Measurements from ENCODE around the gene SCN1A.

DNA sequence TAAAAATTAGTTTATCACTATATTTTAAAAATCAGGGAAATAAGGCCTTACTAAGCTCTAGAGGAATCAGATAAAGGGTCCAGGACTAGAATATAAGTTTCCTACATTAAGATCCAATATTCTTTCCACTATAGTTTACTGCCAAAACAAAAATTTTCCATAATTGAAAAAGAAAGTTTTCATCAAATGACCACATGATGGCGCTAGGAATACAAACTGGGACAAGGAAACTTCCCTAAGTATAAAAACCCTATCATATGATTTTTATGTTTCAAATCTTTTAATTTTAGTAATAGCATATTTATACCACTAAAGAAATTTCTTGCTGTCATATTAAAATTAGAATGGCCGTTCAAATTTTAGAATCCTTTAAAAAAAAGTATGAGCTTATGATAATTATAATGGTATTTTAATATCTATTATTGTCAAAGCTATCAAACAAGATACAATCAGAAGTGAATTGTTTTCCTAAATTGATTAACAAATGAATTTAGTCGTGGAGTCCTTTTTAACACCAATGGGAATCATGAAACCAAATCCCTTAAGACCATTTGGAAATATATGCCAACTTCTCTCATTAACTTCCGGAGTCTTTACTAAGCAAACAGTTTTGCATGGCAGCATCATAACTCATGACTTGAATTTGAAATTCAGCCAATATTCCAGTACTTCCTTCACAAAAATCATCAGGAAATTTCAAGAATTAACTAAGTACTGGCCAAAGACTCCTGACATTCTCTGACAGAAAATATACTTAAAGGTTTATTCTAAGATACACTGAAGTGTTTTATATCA is 70.3 kb downstream of the SCN1A start:
- TF ChIP-seq YY1 (IDR thresholded peaks at IDR 0.05; ENCODE audit: insufficient read depth, insufficient read length) (no peak), SUZ12 (IDR thresholded peaks at IDR 0.05; ENCODE audit: extremely low read depth, insufficient read depth, insufficient read length) (no peak), ZNF274 (IDR thresholded peaks at IDR 0.05; ENCODE audit: low read depth, low read length) (no peak)

Measured in NT2/D1 (cell line).